Fibroblast of peridontal ligament (primary cell): ENCODE measurements around the gene SP100.
"Not testable (repeated sequence)": the region's sequence is repeated elsewhere in the genome, so short reads cannot be mapped to it uniquely, and the experiment has no call there.

ENCODE experiments used
- DNase-seq: peaks from one replicate; pipeline ENCODE4 v3.0.0-alpha.2; 2010; ENCODE audit errors: extremely low read depth

Gene SP100

DNA sequence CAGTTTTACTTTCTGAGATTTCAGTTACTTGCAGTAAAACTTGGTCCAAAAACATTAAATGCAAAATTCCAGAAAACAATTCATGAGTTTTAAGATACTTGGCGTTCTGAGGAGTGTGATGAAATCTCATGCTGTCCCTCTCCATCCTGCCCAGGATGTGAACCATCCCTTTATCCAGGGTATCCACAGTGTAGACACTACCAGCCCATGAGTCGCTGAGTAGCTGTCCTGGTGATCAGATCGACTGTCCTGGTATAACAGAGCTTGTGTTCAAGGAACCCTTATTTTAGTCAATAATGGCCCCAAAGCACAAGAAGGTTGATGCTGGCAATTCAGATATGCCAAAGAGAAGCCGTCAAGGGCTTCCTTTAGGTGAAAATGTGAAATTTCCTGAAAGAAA is 3.2 kb downstream of the SP100 start:
- no peak for DNase-seq

- DNase-seq, result no peak
Measured at GRCh38 chr2:230422149-230422548, 6.1 kb downstream of the SP100 start.

- peak; percentile 75 for DNase-seq
Measured at GRCh38 chr2:230423851-230424458, 8.0 kb downstream of the SP100 start.

- no peak for DNase-seq
Measured at GRCh38 chr2:230425377-230425776, 9.4 kb downstream of the SP100 start.

GRCh38 chr2:230429513-230429912 is 13.5 kb downstream of the SP100 start:
- DNase-seq, result no peak

GRCh38 chr2:230430957-230431910 is 15.2 kb downstream of the SP100 start:
- no peak for DNase-seq

GRCh38 chr2:230434677-230435324 is 18.8 kb downstream of the SP100 start:
- DNase-seq, result no peak

DNA sequence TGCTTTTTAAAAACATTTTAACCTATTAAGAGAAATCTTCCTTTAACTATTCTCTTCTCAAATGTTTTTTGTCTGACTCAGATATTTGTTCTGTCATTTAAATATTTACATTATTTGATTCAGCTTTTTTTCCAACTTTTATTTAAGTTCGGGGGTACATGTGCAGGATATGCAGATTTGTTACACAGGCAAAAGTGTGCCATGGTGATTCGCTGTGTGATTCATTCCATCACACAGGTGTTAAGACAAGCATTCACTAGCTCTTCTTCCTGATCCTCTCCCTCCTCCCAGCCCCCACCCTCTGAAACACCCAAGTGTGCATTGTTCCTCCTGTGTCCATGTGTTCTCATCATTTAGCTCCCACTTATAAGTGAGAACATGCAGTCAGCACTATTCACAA is 19.4 kb downstream of the SP100 start:
- DNase-seq, result no peak

- DNase-seq, result not testable (repeated sequence)
Measured at GRCh38 chr2:230439121-230439520, 23.1 kb downstream of the SP100 start.

DNA sequence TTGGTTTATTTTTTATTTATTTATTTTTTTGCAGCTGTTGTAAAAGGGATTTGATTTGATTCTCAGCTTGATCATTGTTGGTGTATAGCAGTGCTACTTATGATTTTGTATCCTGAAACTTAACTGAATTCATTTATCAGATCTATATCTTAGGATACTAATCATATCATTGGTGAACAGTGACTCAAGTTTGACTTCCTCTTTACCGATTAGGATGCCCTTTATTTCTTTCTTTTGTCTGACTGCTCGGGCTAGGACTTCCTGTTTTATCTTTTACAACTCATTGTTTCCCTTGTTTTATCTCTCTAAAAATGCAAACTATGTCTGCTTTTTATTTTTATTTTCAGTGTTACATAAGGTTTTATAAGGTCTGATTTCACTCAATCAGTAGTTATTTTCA is 23.6 kb downstream of the SP100 start:
- DNase-seq, result no peak

GRCh38 chr2:230441227-230441897 is 25.4 kb downstream of the SP100 start:
- DNase-seq, result peak; percentile 94

DNA sequence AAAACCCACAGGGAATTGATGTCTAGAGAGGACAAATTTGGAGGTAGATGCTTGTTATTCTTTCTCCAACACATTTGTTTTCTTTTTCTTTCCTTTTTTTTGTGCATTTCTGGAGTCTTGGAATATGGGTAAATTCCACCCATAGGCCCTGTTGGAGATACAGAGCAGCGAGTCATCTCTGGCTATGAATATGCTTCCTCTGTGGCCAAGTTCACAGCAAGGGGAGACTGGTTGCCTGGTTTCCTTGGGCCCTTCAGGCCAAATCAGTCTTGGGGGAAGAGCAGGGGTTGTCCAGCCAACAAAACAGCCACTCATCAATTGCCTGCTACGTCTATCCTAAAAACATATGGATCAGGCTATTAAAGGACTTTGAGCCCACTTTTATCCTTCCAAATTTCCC is 27.5 kb downstream of the SP100 start:
- DNase-seq, result peak; percentile 64

DNA sequence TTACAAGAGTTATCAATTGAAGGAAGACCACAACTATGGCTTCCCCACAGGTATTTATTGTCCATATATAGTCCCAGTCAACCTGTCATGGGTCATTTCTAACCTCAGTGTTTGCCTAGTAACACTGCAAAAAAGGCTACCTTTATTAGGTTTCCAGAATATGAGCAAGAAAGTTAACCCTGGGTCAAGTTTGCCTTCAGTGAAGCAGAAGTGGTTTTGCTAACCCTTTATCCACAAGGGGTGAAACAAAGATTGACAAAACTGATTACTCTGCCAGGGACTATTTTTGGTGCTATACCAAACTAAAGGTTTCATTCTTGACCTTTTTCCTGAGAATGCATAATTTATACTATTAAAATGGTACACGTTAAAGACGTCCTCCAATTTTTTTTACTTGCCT is 28.8 kb downstream of the SP100 start:
- no peak for DNase-seq

GRCh38 chr2:230447036-230447435 is 31.0 kb downstream of the SP100 start:
- DNase-seq, result no peak

GRCh38 chr2:230447455-230448451 is 31.8 kb downstream of the SP100 start:
- no peak for DNase-seq

- no peak for DNase-seq
Measured at GRCh38 chr2:230449901-230450467, 34.0 kb downstream of the SP100 start.

- DNase-seq, result no peak
Measured at GRCh38 chr2:230453006-230453405, 37.0 kb downstream of the SP100 start.

GRCh38 chr2:230455005-230455684 is 39.1 kb downstream of the SP100 start:
- no peak for DNase-seq

DNA sequence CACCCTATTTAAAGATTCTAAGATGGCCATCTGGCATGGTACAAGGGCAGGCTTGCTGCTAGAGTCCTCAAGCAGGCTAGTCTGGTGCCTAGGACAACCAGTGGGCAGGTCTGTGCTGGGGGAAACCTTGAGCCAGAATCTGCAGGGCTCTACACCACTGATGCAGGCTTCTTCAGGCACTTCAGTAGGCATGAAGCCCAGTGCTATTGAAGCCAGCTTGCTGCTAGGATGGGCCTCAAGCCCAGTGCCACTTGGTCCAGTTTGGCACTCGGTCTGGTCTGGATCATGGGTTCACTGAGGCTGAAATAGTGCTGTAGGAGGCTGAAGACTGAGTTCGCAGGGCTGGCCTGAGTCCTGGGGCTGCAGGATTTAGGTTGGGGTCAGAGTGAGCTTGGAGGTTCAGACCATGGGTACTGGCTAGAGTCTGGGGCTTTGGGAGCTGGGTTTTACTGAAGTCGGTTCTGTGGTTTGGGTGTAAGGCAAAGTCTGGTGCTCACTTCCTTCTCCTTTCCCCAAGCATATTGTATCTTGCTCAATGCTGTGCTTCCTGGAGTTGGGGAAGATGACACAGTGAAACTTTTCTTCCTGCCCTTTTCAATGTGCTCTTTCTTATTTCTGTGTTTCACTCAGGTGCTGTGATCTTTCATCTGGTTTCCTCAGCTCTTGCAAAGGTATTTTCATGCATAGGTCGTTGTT is 41.2 kb downstream of the SP100 start:
- no peak for DNase-seq
